BLaER1 (cell line): ENCODE results near the gene LRRC3.

ENCODE experiments used
- H3K27ac ChIP-seq: shearing (Covaris generic); formaldehyde crosslinking; 2 replicates; pipeline ENCODE4 v1.8.1; 2022
- H3K27me3 ChIP-seq: shearing (Covaris generic); formaldehyde crosslinking; 2 replicates; pipeline ENCODE4 v1.8.1; 2022
- H3K36me3 ChIP-seq: shearing (Covaris generic); formaldehyde crosslinking; 2 replicates; pipeline ENCODE4 v1.8.1; 2022
- H3K4me1 ChIP-seq: shearing (Covaris generic); formaldehyde crosslinking; 2 replicates; pipeline ENCODE4 v1.8.1; 2022
- H3K4me2 ChIP-seq: shearing (Covaris generic); formaldehyde crosslinking; 2 replicates; pipeline ENCODE4 v1.8.1; 2022
- H3K4me3 ChIP-seq: shearing (Covaris generic); formaldehyde crosslinking; 2 replicates; pipeline ENCODE4 v1.8.1; 2022
- H3K9ac ChIP-seq: shearing (Covaris generic); formaldehyde crosslinking; 2 replicates; pipeline ENCODE4 v1.8.1; 2022
- H3K9me3 ChIP-seq: shearing (Covaris generic); formaldehyde crosslinking; 2 replicates; pipeline ENCODE4 v1.8.1; 2022
- H4K20me1 ChIP-seq: shearing (Covaris generic); formaldehyde crosslinking; 2 replicates; pipeline ENCODE4 v1.8.1; 2022
- Cebpa-rat ChIP-seq: shearing (Covaris generic); IDR thresholded peaks from 2 replicates; pipeline ENCODE4 v1.8.1; 2022

LRRC3 gene

GRCh38 chr21:44444286-44444931 is 10.9 kb upstream of the LRRC3 start:
- H3K27me3 ChIP-seq = no peaks in the 10 kb centered on the region
- H3K4me3 ChIP-seq = no peak overlapping the region
- no peak for TF ChIP-seq Cebpa-rat
- peak overlapping the region; percentile 67 for H3K4me2 ChIP-seq
- no peak overlapping the region for H3K27ac ChIP-seq
- peaks cover 13% of the 10 kb centered on the region; the same call in 1 of the 2 replicates for H3K9me3 ChIP-seq
- H3K36me3 ChIP-seq = peaks cover 53% of the 10 kb centered on the region
- H3K4me1 ChIP-seq = peaks cover 38% of the 10 kb centered on the region
- no peak overlapping the region for H3K9ac ChIP-seq
- H4K20me1 ChIP-seq = peaks cover 25% of the 10 kb centered on the region

DNA sequence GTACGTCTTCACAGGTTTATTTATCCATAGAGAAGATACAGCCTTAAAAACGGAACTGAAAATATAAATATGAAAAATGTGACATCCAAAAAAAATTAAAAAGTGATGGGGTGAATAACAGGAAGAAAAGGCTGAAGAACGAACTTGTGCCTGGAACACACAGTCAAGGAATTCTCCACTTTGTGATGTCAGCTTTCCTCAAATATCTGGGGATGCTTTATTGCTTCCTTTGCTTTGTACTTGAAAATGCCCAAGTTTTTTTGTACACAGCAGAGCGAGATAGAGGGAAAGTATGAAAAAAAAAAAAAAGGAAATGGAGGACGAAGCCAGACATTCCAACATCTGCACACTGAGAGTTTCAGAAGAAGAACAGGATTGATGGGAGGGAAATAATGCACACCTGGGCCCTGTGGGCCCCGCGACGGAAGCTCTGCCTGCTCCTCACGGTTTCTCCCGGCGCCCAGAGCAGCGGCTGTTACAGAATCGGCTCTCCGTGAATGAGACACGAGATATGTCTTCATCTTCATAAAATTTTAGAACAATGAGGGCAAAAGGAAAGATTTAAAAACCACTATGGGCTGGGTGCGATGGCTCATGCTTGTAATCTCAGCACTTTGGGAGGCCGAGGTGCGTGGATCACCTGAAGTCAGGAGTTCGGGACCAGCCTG is 10.0 kb upstream of the LRRC3 start:
- no peak overlapping the region for H3K4me2 ChIP-seq
- H4K20me1 ChIP-seq = peaks cover 25% of the 10 kb centered on the region
- H3K36me3 ChIP-seq = peaks cover 44% of the 10 kb centered on the region
- peaks cover 46% of the 10 kb centered on the region for H3K4me1 ChIP-seq
- peaks cover 13% of the 10 kb centered on the region; the same call in 1 of the 2 replicates for H3K9me3 ChIP-seq
- H3K4me3 ChIP-seq = no peak overlapping the region
- no peak for TF ChIP-seq Cebpa-rat
- H3K27ac ChIP-seq = no peak overlapping the region
- H3K27me3 ChIP-seq = no peaks in the 10 kb centered on the region
- no peak overlapping the region for H3K9ac ChIP-seq

DNA sequence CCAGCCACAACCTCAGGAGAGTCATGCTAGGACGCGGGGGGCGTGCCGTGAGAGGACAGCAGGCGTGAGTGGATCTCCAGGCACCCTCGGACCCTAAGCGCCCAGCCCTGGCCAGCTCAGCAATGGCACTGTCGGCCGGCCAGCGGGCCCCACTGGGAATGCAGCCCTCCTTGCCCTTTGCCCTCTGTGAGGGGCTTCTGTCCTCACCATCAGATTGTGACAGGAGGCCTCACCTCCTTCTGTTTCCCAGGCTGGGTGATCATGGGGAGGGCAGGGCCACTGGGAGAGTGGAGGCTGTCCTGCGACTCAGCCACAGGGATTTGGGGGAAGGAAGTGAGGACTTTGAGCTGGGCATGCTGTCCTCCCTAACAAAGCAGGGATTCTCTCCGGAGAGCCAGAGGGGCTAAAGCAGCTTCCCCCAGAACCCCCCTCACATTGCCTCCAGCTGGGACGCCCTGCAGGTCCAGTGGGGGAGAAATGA is 6.6 kb upstream of the LRRC3 start:
- peaks cover 13% of the 10 kb centered on the region for H3K9me3 ChIP-seq
- H3K27me3 ChIP-seq = no peaks in the 10 kb centered on the region
- peaks cover 10% of the 10 kb centered on the region for H3K36me3 ChIP-seq
- no peak overlapping the region for H3K9ac ChIP-seq
- TF ChIP-seq Cebpa-rat = no peak
- H3K4me3 ChIP-seq = no peak overlapping the region
- H3K4me2 ChIP-seq = no peak overlapping the region
- H3K4me1 ChIP-seq = peaks cover 27% of the 10 kb centered on the region
- H3K27ac ChIP-seq = no peak overlapping the region
- peaks cover 13% of the 10 kb centered on the region for H4K20me1 ChIP-seq

GRCh38 chr21:44449473-44450363 is 5.6 kb upstream of the LRRC3 start:
- Histone ChIP-seq H3K36me3 (no peaks in the 10 kb centered on the region), H3K4me3 (no peak overlapping the region), H3K27me3 (no peaks in the 10 kb centered on the region), H3K9ac (peak overlapping the region; percentile 38; the same call in 1 of the 2 replicates), H3K9me3 (peaks cover 22% of the 10 kb centered on the region), H4K20me1 (peaks cover 6% of the 10 kb centered on the region; the same call in 1 of the 2 replicates), H3K4me2 (peak overlapping the region; percentile 42), H3K27ac (no peak overlapping the region), H3K4me1 (peaks cover 18% of the 10 kb centered on the region)
- no peak for TF ChIP-seq Cebpa-rat

DNA sequence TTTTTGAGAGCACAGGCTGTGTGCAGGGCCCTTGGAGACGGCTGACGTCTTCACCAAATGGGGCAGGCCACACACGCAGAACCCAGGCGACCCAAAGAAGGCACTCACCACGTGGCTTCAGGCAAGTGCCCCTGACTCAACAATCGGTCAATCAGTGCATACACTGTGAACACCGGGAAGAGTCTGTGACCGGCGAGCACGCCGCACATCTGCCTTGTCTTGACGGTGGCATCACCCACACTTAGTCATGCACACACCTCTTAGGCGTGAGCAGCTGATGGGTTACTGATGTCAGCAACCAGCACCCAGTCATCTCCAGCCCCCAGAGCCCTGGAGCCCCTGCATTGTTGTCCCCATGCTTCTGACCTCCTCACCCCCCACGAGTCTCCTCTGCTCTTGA is 4.9 kb upstream of the LRRC3 start:
- Histone ChIP-seq H3K4me2 (peak overlapping the region; percentile 42), H3K9ac (no peak overlapping the region), H3K4me3 (no peak overlapping the region), H3K27me3 (no peaks in the 10 kb centered on the region), H3K4me1 (peaks cover 18% of the 10 kb centered on the region), H3K9me3 (peaks cover 22% of the 10 kb centered on the region), H3K27ac (no peak overlapping the region), H4K20me1 (peaks cover 6% of the 10 kb centered on the region; the same call in 1 of the 2 replicates), H3K36me3 (no peaks in the 10 kb centered on the region)
- TF ChIP-seq Cebpa-rat = no peak

GRCh38 chr21:44450999-44451398 is 4.3 kb upstream of the LRRC3 start:
- H3K9me3 ChIP-seq = peaks cover 22% of the 10 kb centered on the region
- H3K27me3 ChIP-seq = no peaks in the 10 kb centered on the region
- H3K4me1 ChIP-seq = peaks cover 21% of the 10 kb centered on the region
- peaks cover 6% of the 10 kb centered on the region; the same call in 1 of the 2 replicates for H4K20me1 ChIP-seq
- H3K4me2 ChIP-seq = no peak overlapping the region
- no peak overlapping the region for H3K4me3 ChIP-seq
- H3K27ac ChIP-seq = no peak overlapping the region
- no peaks in the 10 kb centered on the region for H3K36me3 ChIP-seq
- no peak overlapping the region for H3K9ac ChIP-seq
- TF ChIP-seq Cebpa-rat = no peak

DNA sequence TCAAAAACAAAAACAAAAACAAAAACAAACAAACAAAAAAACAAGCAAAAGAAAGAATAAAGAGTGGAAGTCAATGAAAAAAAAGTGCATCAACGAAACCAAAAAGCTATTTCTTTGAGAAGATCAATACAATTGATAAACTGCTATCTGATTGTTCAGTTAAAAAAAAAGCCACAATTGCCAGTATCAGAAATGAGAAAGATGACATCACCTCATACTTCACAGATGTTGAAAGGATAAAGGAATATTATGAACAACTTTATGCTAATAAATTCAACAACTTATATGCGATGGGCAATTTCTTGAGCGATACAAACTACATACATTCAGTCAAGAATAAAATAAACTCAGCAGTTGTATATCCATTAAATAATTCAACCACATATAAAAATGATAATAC is 2.2 kb upstream of the LRRC3 start:
- Histone ChIP-seq H3K4me1 (peaks cover 32% of the 10 kb centered on the region), H3K27me3 (no peaks in the 10 kb centered on the region), H3K4me2 (no peak overlapping the region), H3K27ac (no peak overlapping the region), H4K20me1 (peaks cover 6% of the 10 kb centered on the region; the same call in 1 of the 2 replicates), H3K9ac (no peak overlapping the region), H3K36me3 (0 out of 2 replicates have a peak, but pooled peaks cover 8% of the 10 kb centered on the region), H3K4me3 (no peak overlapping the region), H3K9me3 (peaks cover 22% of the 10 kb centered on the region)
- no peak for TF ChIP-seq Cebpa-rat

DNA sequence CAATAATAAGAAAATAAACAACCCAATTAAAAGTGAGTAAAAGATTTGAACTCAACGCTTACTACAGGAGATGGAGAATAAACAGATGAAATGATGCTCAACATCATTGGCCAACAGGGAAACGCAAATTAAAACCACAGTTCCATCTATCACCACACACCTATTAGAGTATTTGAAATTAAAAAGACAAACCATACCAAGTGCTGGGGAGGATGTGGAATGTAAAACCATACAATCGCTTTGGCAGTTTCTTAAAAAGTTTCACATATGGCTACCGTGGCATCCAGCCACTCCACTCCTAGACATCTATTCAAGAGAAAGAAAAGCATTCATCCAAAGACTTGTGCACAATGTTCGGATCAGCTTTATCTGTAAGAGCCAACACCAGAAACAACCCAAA is 1.3 kb upstream of the LRRC3 start:
- H3K27me3 ChIP-seq = no peaks in the 10 kb centered on the region
- TF ChIP-seq Cebpa-rat = no peak
- H3K27ac ChIP-seq = no peak overlapping the region
- no peak overlapping the region for H3K4me3 ChIP-seq
- H3K9ac ChIP-seq = no peak overlapping the region
- H3K9me3 ChIP-seq = peaks cover 22% of the 10 kb centered on the region
- no peak overlapping the region for H3K4me2 ChIP-seq
- H3K36me3 ChIP-seq = 0 out of 2 replicates have a peak, but pooled peaks cover 8% of the 10 kb centered on the region
- H3K4me1 ChIP-seq = peaks cover 37% of the 10 kb centered on the region
- H4K20me1 ChIP-seq = no peaks in the 10 kb centered on the region; the same call in 1 of the 2 replicates

GRCh38 chr21:44455524-44456213 is 359 bp downstream of the LRRC3 start:
- H3K4me2 ChIP-seq = peak overlapping the region; percentile 82
- H3K27ac ChIP-seq = peak overlapping the region; percentile 56; the same call in 1 of the 2 replicates
- peaks cover 22% of the 10 kb centered on the region for H3K9me3 ChIP-seq
- peak overlapping the region; percentile 59 for H3K9ac ChIP-seq
- no peaks in the 10 kb centered on the region for H4K20me1 ChIP-seq
- peak overlapping the region; percentile 74 for H3K4me3 ChIP-seq
- TF ChIP-seq Cebpa-rat = no peak
- H3K27me3 ChIP-seq = no peaks in the 10 kb centered on the region
- peaks cover 37% of the 10 kb centered on the region for H3K4me1 ChIP-seq
- 0 out of 2 replicates have a peak, but pooled peaks cover 8% of the 10 kb centered on the region for H3K36me3 ChIP-seq
